SK-N-SH treated with all-trans-retinoic acid at 6 μM for 48 hours (cell line): ENCODE data around the gene ANKRD34B.

Source experiments
- ARNTL ChIP-seq: fragments of 450-650 bp; formaldehyde crosslinking; IDR thresholded peaks from 2 replicates; pipeline ENCODE4 v1.5.0; 2020; ENCODE audit warnings: low read depth, mild to moderate bottlenecking, moderate library complexity, borderline replicate concordance
- BACH2 ChIP-seq: fragments of 250-450 bp; sonication (Bioruptor Pico); IDR thresholded peaks from 2 replicates; pipeline ENCODE4 v1.9.0; 2021; ENCODE audit warnings: mild to moderate bottlenecking, borderline replicate concordance
- CREB5 ChIP-seq: fragments of 250-450 bp; sonication (Bioruptor Pico); IDR thresholded peaks from 2 replicates; pipeline ENCODE4 v1.5.1; 2020; ENCODE audit warnings: low read depth, mild to moderate bottlenecking, moderate library complexity
- CSDC2 ChIP-seq: fragments of 250-450 bp; sonication (Bioruptor Pico); IDR thresholded peaks from 2 replicates; pipeline ENCODE4 v1.5.0; 2020; ENCODE audit warnings: mild to moderate bottlenecking, moderate library complexity
- CSRNP3 ChIP-seq: fragments of 250-450 bp; sonication (Bioruptor Pico); IDR thresholded peaks from 2 replicates; pipeline ENCODE4 v1.5.1; 2021; ENCODE audit warnings: mild to moderate bottlenecking, moderate library complexity
- PATZ1 ChIP-seq: fragments of 250-450 bp; sonication (Bioruptor Pico); IDR thresholded peaks from 2 replicates; pipeline ENCODE4 v1.8.0; 2020; ENCODE audit warnings: mild to moderate bottlenecking, moderate library complexity, borderline replicate concordance
- POU6F1 ChIP-seq: fragments of 250-450 bp; sonication (Bioruptor Pico); IDR thresholded peaks from 2 replicates; pipeline ENCODE4 v1.8.0; 2021; ENCODE audit warnings: low read depth, mild to moderate bottlenecking, moderate library complexity, borderline replicate concordance
- PPARA ChIP-seq: fragments of 250-450 bp; sonication (Bioruptor Pico); IDR thresholded peaks from 2 replicates; pipeline ENCODE4 v1.5.0; 2020; ENCODE audit warnings: mild to moderate bottlenecking, borderline replicate concordance
- RARB ChIP-seq: fragments of 250-450 bp; sonication (Bioruptor Pico); IDR thresholded peaks from 2 replicates; pipeline ENCODE4 v1.8.0; 2021; ENCODE audit warnings: mild to moderate bottlenecking, moderate library complexity
- TCF4 ChIP-seq: fragments of 250-450 bp; sonication (Bioruptor Pico); IDR thresholded peaks from 2 replicates; pipeline ENCODE4 v1.8.0; 2021; ENCODE audit warnings: mild to moderate bottlenecking, moderate library complexity, borderline replicate concordance
- ZC3H10 ChIP-seq: fragments of 250-450 bp; sonication (Bioruptor Pico); IDR thresholded peaks from 2 replicates; pipeline ENCODE4 v1.5.1; 2021; ENCODE audit warnings: mild to moderate bottlenecking, moderate library complexity
- ZNF565 ChIP-seq: fragments of 450-650 bp; formaldehyde crosslinking; conservative IDR thresholded peaks from 2 replicates; pipeline ENCODE4 v1.5.0; 2020; ENCODE audit warnings: low read depth, mild to moderate bottlenecking, moderate library complexity
- ZNF70 ChIP-seq: fragments of 450-650 bp; formaldehyde crosslinking; IDR thresholded peaks from 2 replicates; pipeline ENCODE4 v1.5.0; 2020; ENCODE audit warnings: mild to moderate bottlenecking, moderate library complexity

GRCh38 chr5:80607343-80607742 lies 37.3 kb upstream of the ANKRD34B start:
- TF ChIP-seq ZNF565 (CRISPR knock-in tag) (no peak), TCF4 (no peak), RARB (CRISPR knock-in tag) (no peak), PATZ1 (no peak), POU6F1 (CRISPR knock-in tag) (no peak), ARNTL (CRISPR knock-in tag) (no peak), BACH2 (CRISPR knock-in tag) (no peak), ZC3H10 (no peak), ZNF70 (no peak), CREB5 (CRISPR knock-in tag) (no peak), CSRNP3 (CRISPR knock-in tag) (no peak), CSDC2 (CRISPR knock-in tag) (no peak), PPARA (no peak)
